Glutamatergic neuron (in vitro differentiated cells): Measurements from ENCODE around the gene TRPV4. TPM values are rescaled to one million over a fixed set of nuclear protein-coding genes. Genes with fewer than 3 reads are reported as not detected.

ENCODE experiments used
- DNase-seq: peaks from one replicate; pipeline ENCODE4 v3.0.0; 2022
- H3K27ac Mint-ChIP-seq: one replicate; pipeline ENCODE4 v1.8.0; 2020; ENCODE audit warnings: mild to moderate bottlenecking, mixed read lengths, inconsistent platforms; ENCODE audit not compliant: unreplicated experiment
- H3K27me3 Mint-ChIP-seq: one replicate; pipeline ENCODE4 v1.8.0; 2020; ENCODE audit warnings: mild to moderate bottlenecking, moderate library complexity, mixed read lengths, inconsistent platforms; ENCODE audit not compliant: unreplicated experiment
- H3K36me3 Mint-ChIP-seq: one replicate; pipeline ENCODE4 v1.8.0; 2020; ENCODE audit warnings: mild to moderate bottlenecking, mixed read lengths, inconsistent platforms; ENCODE audit not compliant: unreplicated experiment
- H3K4me1 Mint-ChIP-seq: one replicate; pipeline ENCODE4 v1.8.0; 2020; ENCODE audit warnings: mild to moderate bottlenecking, low read depth, mixed read lengths, inconsistent platforms; ENCODE audit not compliant: unreplicated experiment
- H3K4me3 Mint-ChIP-seq: one replicate; pipeline ENCODE4 v1.8.0; 2020; ENCODE audit warnings: mild to moderate bottlenecking, mixed read lengths, inconsistent platforms; ENCODE audit not compliant: unreplicated experiment
- H3K9me3 Mint-ChIP-seq: one replicate; pipeline ENCODE4 v1.8.0; 2020; ENCODE audit warnings: mild to moderate bottlenecking, moderate library complexity, mixed read lengths, inconsistent platforms; ENCODE audit not compliant: unreplicated experiment
- CTCF ChIP-seq: fragments of 200-600 bp; sonication (generic); IDR thresholded peaks from one replicate; pipeline ENCODE4 v1.5.0; 2021; ENCODE audit not compliant: partially characterized antibody, unreplicated experiment
- total RNA-seq: library from RNA; stranded (reverse); fragmentation: NEBNext Ultra II Directional; extraction: Animal tissue kit (Norgen Biotek cat#: 25700); gene quantifications from one replicate; pipeline ENCODE4 v1.2.1, GENCODE V29; 2021; ENCODE audit not compliant: unreplicated experiment

Gene TRPV4
- total RNA-seq, 1 donor from 2014 or later = 0.17 TPM

GRCh38 chr12:109768901-109769670, 64.1 kb downstream of the TRPV4 start:
- H3K9me3 Mint-ChIP-seq = peaks cover 2% of the 10 kb centered on the region
- H3K4me3 Mint-ChIP-seq = no peak overlapping the region
- H3K27ac Mint-ChIP-seq = no peak overlapping the region
- peaks cover 8% of the 10 kb centered on the region for H3K27me3 Mint-ChIP-seq
- H3K36me3 Mint-ChIP-seq = no peaks in the 10 kb centered on the region
- TF ChIP-seq CTCF = no peak
- H3K4me1 Mint-ChIP-seq = peaks cover 2% of the 10 kb centered on the region
- DNase-seq = no peak

- H3K27ac Mint-ChIP-seq = no peak overlapping the region
- H3K4me1 Mint-ChIP-seq = peaks cover 2% of the 10 kb centered on the region
- no peaks in the 10 kb centered on the region for H3K36me3 Mint-ChIP-seq
- no peak for TF ChIP-seq CTCF
- peaks cover 7% of the 10 kb centered on the region for H3K27me3 Mint-ChIP-seq
- H3K4me3 Mint-ChIP-seq = no peak overlapping the region
- peaks cover 2% of the 10 kb centered on the region for H3K9me3 Mint-ChIP-seq
- no peak for DNase-seq
Measured at GRCh38 chr12:109767991-109768900, 65.0 kb downstream of the TRPV4 start.

- no peak for TF ChIP-seq CTCF
- no peak for DNase-seq
- Mint-ChIP-seq H3K9me3 (no peaks in the 10 kb centered on the region), H3K27me3 (peaks cover 7% of the 10 kb centered on the region), H3K4me3 (no peak overlapping the region), H3K27ac (no peak overlapping the region), H3K36me3 (no peaks in the 10 kb centered on the region), H3K4me1 (peaks cover 2% of the 10 kb centered on the region)
Measured at GRCh38 chr12:109767456-109767855, 65.7 kb downstream of the TRPV4 start.

- Mint-ChIP-seq H3K4me3 (no peak overlapping the region), H3K9me3 (peaks cover 1% of the 10 kb centered on the region), H3K36me3 (no peaks in the 10 kb centered on the region), H3K27ac (no peak overlapping the region), H3K27me3 (peaks cover 10% of the 10 kb centered on the region), H3K4me1 (peaks cover 2% of the 10 kb centered on the region)
- no peak for DNase-seq
- TF ChIP-seq CTCF = no peak
Measured at GRCh38 chr12:109766251-109766778, 66.9 kb downstream of the TRPV4 start.
